Spinal cord (tissue), 10 donors: ENCODE measurements around the gene MEF2D. TPM values are rescaled to one million over a fixed set of nuclear protein-coding genes. Genes with fewer than 3 reads are reported as not detected.

Source experiments
- DNase-seq, 6 donors: peaks; one replicate each; pipeline versions ENCODE4 v3.0.0 to v3.0.0-alpha.2; 2013 to 2015; ENCODE audit warnings: low spot score in 6 of 6, low read depth in 4 of 6
- H3K27ac ChIP-seq: one replicate; pipeline ENCODE4 v1.5.1; 2013; ENCODE audit warnings: low read depth, low read length, control low read depth
- H3K27me3 ChIP-seq: one replicate; pipeline ENCODE4 v1.6.1; 2013; ENCODE audit warnings: low read length; ENCODE audit not compliant: control insufficient read depth, insufficient read depth
- H3K36me3 ChIP-seq: one replicate; pipeline ENCODE4 v1.6.1; 2013; ENCODE audit warnings: low read length; ENCODE audit not compliant: control insufficient read depth, insufficient read depth
- H3K4me1 ChIP-seq: one replicate; pipeline ENCODE4 v1.6.1; 2013; ENCODE audit warnings: low read length; ENCODE audit not compliant: control insufficient read depth, insufficient read depth
- H3K4me3 ChIP-seq: one replicate; pipeline ENCODE4 v1.5.1; 2013; ENCODE audit warnings: low read depth, low read length, control low read depth
- H3K9me3 ChIP-seq: one replicate; pipeline ENCODE4 v1.6.1; 2013; ENCODE audit warnings: low read length; ENCODE audit not compliant: control insufficient read depth, insufficient read depth
- WGBS: methylation state at CpG from one replicate; pipeline ENCODE4 v1.1.5; 2013; ENCODE audit warnings: missing lambda C conversion rate; ENCODE audit not compliant: insufficient coverage; 5-methylcytosine and 5-hydroxymethylcytosine counted together
- polyA plus RNA-seq, 2 donors: library from polyadenylated mRNA; unstranded; fragments of 120-200 nt; gene quantifications; one replicate each; pipeline ENCODE4 v1.2.1, GENCODE V29; 2013; ENCODE audit not compliant: insufficient read length in 2 of 2
- total RNA-seq, 2 donors: library from RNA; depleted of rRNA in 1 of 2; stranded (reverse); fragments of 120-200 nt in 1 of 2; fragments of >200 nt in 1 of 2; gene quantifications; one replicate each; pipeline versions ENCODE4 v1.2.3 to v1.2.4, GENCODE V29; 2013 to 2014
- donor health status: healthy.

MEF2D gene
- total and polyA plus RNA-seq, 4 donors, result 5.7 to 28.9 (median 17.5) TPM

GRCh38 chr1:156455362-156455761 is 45.2 kb downstream of the MEF2D start:
- Histone ChIP-seq H3K9me3 (no peaks in the 10 kb centered on the region), H3K36me3 (no peaks in the 10 kb centered on the region), H3K27ac (no peak overlapping the region), H3K4me3 (no peak overlapping the region), H3K27me3 (no peaks in the 10 kb centered on the region), H3K4me1 (peaks cover 26% of the 10 kb centered on the region)
- 97% methylated on average over 3 of the region's 7 CpGs for WGBS
- no peak for DNase-seq

- H3K36me3 ChIP-seq, result no peaks in the 10 kb centered on the region
- no peaks in the 10 kb centered on the region for H3K9me3 ChIP-seq
- H3K4me3 ChIP-seq, result no peak overlapping the region
- no CpG with 5 or more reads among the region's 1 CpG for WGBS
- H3K27me3 ChIP-seq, result no peaks in the 10 kb centered on the region
- DNase-seq, result no peak
- H3K4me1 ChIP-seq, result peaks cover 25% of the 10 kb centered on the region
- H3K27ac ChIP-seq, result no peak overlapping the region
Observed at GRCh38 chr1:156452907-156453306, 47.7 kb downstream of the MEF2D start.

- Histone ChIP-seq H3K27me3 (no peaks in the 10 kb centered on the region), H3K4me3 (no peak overlapping the region), H3K27ac (no peak overlapping the region), H3K36me3 (no peaks in the 10 kb centered on the region), H3K4me1 (peaks cover 12% of the 10 kb centered on the region), H3K9me3 (no peaks in the 10 kb centered on the region)
- 75% methylated on average over 1 of the region's 5 CpGs for WGBS
- no peak for DNase-seq
Observed at GRCh38 chr1:156451505-156452160, 48.9 kb downstream of the MEF2D start.

- WGBS, result 76% methylated on average over 9 of the region's 11 CpGs
- no peak overlapping the region for H3K4me3 ChIP-seq
Observed at GRCh38 chr1:156448134-156448967, 52.2 kb downstream of the MEF2D start.

GRCh38 chr1:156445789-156446263 is 54.7 kb downstream of the MEF2D start:
- DNase-seq, result peak in 3 of 6 donors; percentile 77 to 96 (median 95)
- Histone ChIP-seq H3K27ac (no peak overlapping the region), H3K4me1 (peaks cover 16% of the 10 kb centered on the region), H3K36me3 (no peaks in the 10 kb centered on the region), H3K9me3 (no peaks in the 10 kb centered on the region), H3K4me3 (no peak overlapping the region), H3K27me3 (peaks cover 14% of the 10 kb centered on the region)
- 0% methylated on average over 6 of the region's 11 CpGs for WGBS

More at GRCh38 chr1:156448134-156448967, 52.2 kb downstream of the MEF2D start:
- peaks cover 11% of the 10 kb centered on the region for H3K4me1 ChIP-seq
- H3K27me3 ChIP-seq, result no peaks in the 10 kb centered on the region
- DNase-seq, result no peak
- H3K36me3 ChIP-seq, result no peaks in the 10 kb centered on the region
- no peak overlapping the region for H3K27ac ChIP-seq
- H3K9me3 ChIP-seq, result no peaks in the 10 kb centered on the region

GRCh38 chr1:156444407-156445001 is 56.1 kb downstream of the MEF2D start:
- Histone ChIP-seq H3K27me3 (peaks cover 27% of the 10 kb centered on the region), H3K4me1 (peaks cover 28% of the 10 kb centered on the region), H3K9me3 (no peaks in the 10 kb centered on the region), H3K27ac (peak overlapping the region; percentile 17), H3K36me3 (no peaks in the 10 kb centered on the region), H3K4me3 (no peak overlapping the region)
- DNase-seq, result peak in 4 of 6 donors; percentile 56 to 93 (median 76)
- WGBS, result 0% methylated on average over 1 of the region's 1 CpG

GRCh38 chr1:156443286-156443685 is 57.3 kb downstream of the MEF2D start:
- H3K4me3 ChIP-seq, result no peak overlapping the region
- WGBS, result 41% methylated on average over 4 of the region's 6 CpGs
- peaks cover 34% of the 10 kb centered on the region for H3K4me1 ChIP-seq
- no peaks in the 10 kb centered on the region for H3K36me3 ChIP-seq
- H3K9me3 ChIP-seq, result no peaks in the 10 kb centered on the region
- peaks cover 35% of the 10 kb centered on the region for H3K27me3 ChIP-seq
- H3K27ac ChIP-seq, result peak overlapping the region; percentile 57
- peak in 4 of 6 donors; percentile 5 to 53 (median 20) for DNase-seq

GRCh38 chr1:156440654-156441437 is 59.7 kb downstream of the MEF2D start:
- no peaks in the 10 kb centered on the region for H3K9me3 ChIP-seq
- peaks cover 57% of the 10 kb centered on the region for H3K27me3 ChIP-seq
- peaks cover 9% of the 10 kb centered on the region for H3K36me3 ChIP-seq
- peak overlapping the region; percentile 92 for H3K27ac ChIP-seq
- DNase-seq, result peak in 4 of 6 donors; percentile 2 to 50 (median 28)
- H3K4me1 ChIP-seq, result peaks cover 48% of the 10 kb centered on the region
- WGBS, result 12% methylated on average over 8 of the region's 9 CpGs
- no peak overlapping the region for H3K4me3 ChIP-seq

- no peaks in the 10 kb centered on the region for H3K9me3 ChIP-seq
- H3K27me3 ChIP-seq, result peaks cover 62% of the 10 kb centered on the region
- DNase-seq, result peak in 4 of 6 donors; percentile 7 to 63 (median 30)
- WGBS, result 28% methylated on average over 10 of the region's 14 CpGs
- peaks cover 46% of the 10 kb centered on the region for H3K4me1 ChIP-seq
- H3K27ac ChIP-seq, result peak overlapping the region; percentile 92
- peaks cover 9% of the 10 kb centered on the region for H3K36me3 ChIP-seq
- H3K4me3 ChIP-seq, result peak overlapping the region; percentile 13
Observed at GRCh38 chr1:156439777-156440183, 60.8 kb downstream of the MEF2D start.
